ENCODE data around the gene PACRG.

Gene PACRG

DNA sequence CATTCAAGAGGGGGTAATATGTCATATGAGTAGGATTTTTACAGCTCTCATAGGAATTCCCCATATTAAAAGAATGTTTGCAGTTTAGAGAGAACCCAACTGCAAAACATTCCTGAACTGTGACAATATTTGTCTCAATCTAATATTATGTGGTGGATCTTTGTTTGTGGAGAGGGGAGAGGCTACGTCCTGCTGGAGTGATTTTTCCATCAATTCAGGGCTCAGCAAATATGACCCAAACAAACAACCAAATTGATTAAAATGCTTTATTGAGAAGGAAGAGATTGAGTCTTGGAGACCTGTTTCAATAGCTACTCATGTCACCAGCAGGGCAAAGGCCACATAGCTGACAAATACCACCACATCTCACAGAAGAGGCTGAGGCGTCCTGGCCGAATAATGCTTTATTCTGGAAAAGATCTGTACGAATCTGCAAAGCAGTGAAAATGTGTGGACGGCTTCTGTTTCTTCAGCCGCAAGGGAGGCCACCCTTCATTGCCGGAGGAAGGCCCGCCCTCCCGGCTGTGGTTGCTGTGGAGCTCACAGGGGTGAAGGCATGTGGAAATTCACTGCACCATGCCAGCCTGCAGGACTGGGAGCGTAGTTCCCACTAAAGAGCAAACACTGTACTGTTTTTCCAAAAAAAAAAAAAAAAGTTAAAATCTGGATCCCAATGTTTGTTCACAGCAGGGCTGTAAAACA, 597.1 kb downstream of the PACRG start:
- Histone ChIP-seq H3K4me2 (ENCODE audit: low read depth, low read length, poor library complexity, severe bottlenecking) (no peak overlapping the region), H3F3A (ENCODE audit: insufficient read depth) (no peaks in the 10 kb centered on the region), H3K27ac (ENCODE audit: low read depth, low read length) (no peak overlapping the region), H3K4me3 (ENCODE audit: insufficient read depth, low read length, poor library complexity, severe bottlenecking) (no peak overlapping the region), H4K20me1 (ENCODE audit: low read depth, low read length) (no peaks in the 10 kb centered on the region), H3K79me2 (ENCODE audit: insufficient read depth, low read length) (no peaks in the 10 kb centered on the region), H3K36me3 (ENCODE audit: low read length) (no peaks in the 10 kb centered on the region), H3K9me3 (ENCODE audit: insufficient read depth, low read length) (no peaks in the 10 kb centered on the region), H3K9ac (ENCODE audit: low read length) (no peak overlapping the region), H2AFZ (ENCODE audit: low read depth, low read length, severe bottlenecking) (no peak overlapping the region), H3K27me3 (ENCODE audit: low read length) (no peaks in the 10 kb centered on the region), H3K9me2 (replicated peaks; ENCODE audit: insufficient read depth, low read length) (no peaks in the 10 kb centered on the region)
- TF ChIP-seq, protein P1, sequence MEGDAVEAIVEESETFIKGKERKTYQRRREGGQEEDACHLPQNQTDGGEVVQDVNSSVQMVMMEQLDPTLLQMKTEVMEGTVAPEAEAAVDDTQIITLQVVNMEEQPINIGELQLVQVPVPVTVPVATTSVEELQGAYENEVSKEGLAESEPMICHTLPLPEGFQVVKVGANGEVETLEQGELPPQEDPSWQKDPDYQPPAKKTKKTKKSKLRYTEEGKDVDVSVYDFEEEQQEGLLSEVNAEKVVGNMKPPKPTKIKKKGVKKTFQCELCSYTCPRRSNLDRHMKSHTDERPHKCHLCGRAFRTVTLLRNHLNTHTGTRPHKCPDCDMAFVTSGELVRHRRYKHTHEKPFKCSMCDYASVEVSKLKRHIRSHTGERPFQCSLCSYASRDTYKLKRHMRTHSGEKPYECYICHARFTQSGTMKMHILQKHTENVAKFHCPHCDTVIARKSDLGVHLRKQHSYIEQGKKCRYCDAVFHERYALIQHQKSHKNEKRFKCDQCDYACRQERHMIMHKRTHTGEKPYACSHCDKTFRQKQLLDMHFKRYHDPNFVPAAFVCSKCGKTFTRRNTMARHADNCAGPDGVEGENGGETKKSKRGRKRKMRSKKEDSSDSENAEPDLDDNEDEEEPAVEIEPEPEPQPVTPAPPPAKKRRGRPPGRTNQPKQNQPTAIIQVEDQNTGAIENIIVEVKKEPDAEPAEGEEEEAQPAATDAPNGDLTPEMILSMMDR (IDR thresholded peaks at IDR 0.05; ENCODE audit: insufficient read depth, low read length, poor library complexity, severe bottlenecking): no peak
- no peak for TF ChIP-seq EZH2phosphoT487 (conservative IDR thresholded peaks at IDR 0.05; ENCODE audit: low read length)

DNA sequence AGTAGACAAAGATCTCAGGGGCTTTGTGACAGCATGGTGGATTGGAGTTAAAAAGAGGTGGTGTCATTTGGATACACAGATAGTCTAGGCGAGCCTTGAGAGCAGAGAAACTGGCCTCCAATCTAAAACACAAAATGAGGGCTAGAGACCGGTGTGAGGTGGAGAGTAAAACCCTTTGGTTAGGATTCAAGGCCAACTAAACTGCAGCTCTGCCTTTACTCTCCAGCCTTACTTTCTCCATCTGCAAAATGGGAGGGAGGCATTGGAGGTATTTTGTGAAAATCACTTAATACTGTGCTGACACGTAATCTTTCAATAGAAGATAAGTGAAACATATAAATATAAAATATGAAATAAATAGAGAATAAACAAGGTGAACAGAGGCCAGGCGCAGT, 597.6 kb downstream of the PACRG start:
- Histone ChIP-seq H3K9me3 (ENCODE audit: insufficient read depth, low read length) (no peaks in the 10 kb centered on the region), H3K9ac (ENCODE audit: low read length) (no peak overlapping the region), H3K4me3 (ENCODE audit: insufficient read depth, low read length, poor library complexity, severe bottlenecking) (no peak overlapping the region), H3F3A (ENCODE audit: insufficient read depth) (no peaks in the 10 kb centered on the region), H3K9me2 (replicated peaks; ENCODE audit: insufficient read depth, low read length) (no peaks in the 10 kb centered on the region), H3K27me3 (ENCODE audit: low read length) (no peaks in the 10 kb centered on the region), H3K4me2 (ENCODE audit: low read depth, low read length, poor library complexity, severe bottlenecking) (no peak overlapping the region), H4K20me1 (ENCODE audit: low read depth, low read length) (no peaks in the 10 kb centered on the region), H2AFZ (ENCODE audit: low read depth, low read length, severe bottlenecking) (no peak overlapping the region), H3K36me3 (ENCODE audit: low read length) (no peaks in the 10 kb centered on the region), H3K79me2 (ENCODE audit: insufficient read depth, low read length) (no peaks in the 10 kb centered on the region), H3K27ac (ENCODE audit: low read depth, low read length) (no peak overlapping the region)
- TF ChIP-seq EZH2phosphoT487 (conservative IDR thresholded peaks at IDR 0.05; ENCODE audit: low read length): no peak
- TF ChIP-seq, protein P1 (IDR thresholded peaks at IDR 0.05; ENCODE audit: insufficient read depth, low read length, poor library complexity, severe bottlenecking): no peak

DNA sequence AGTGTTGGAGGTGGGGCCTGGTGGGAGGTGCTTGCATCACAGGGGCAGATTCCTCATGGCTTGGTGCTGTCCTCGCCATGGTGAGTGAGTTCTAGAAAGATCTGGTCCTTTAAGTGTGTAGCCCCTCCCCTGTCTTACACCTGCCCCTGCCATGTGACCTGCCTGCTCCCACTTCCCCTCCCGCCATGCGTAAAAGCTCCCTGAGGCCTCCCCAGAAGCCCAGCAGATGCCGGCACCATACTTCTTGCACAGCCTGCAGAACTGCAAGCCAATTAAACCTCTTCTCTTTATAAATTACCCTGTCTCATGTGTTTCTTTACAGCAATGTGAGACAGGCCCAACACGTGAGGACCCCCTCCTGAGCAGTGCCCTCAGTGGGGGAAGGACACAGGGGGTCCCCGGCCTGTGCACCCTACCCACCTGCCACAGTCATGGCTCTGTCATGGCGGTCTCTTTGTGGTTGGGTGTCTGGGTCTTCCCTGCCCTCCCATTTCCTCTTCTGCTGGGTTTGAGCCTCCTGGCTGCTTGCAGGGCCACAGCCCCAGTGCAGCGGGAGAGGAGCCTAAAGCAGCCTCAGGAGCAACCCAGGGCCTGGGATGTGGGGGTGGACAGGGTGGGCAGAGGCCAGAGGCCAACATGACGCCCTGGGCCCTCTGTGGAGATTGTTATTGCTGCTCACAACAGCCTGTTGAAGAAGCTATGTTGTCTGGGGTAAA, 599.5 kb downstream of the PACRG start:
- H3K27me3 ChIP-seq (ENCODE audit: low read length): no peaks in the 10 kb centered on the region
- no peaks in the 10 kb centered on the region for H3K79me2 ChIP-seq (ENCODE audit: insufficient read depth, low read length)
- H3K9ac ChIP-seq (ENCODE audit: low read length): no peak overlapping the region
- H3K36me3 ChIP-seq (ENCODE audit: low read length): no peaks in the 10 kb centered on the region
- no peak overlapping the region for H2AFZ ChIP-seq (ENCODE audit: low read depth, low read length, severe bottlenecking)
- H3K27ac ChIP-seq (ENCODE audit: low read depth, low read length): no peak overlapping the region
- no peak overlapping the region for H3K4me3 ChIP-seq (ENCODE audit: insufficient read depth, low read length, poor library complexity, severe bottlenecking)
- H3K9me2 ChIP-seq (replicated peaks; ENCODE audit: insufficient read depth, low read length): no peaks in the 10 kb centered on the region
- no peaks in the 10 kb centered on the region for H3F3A ChIP-seq (ENCODE audit: insufficient read depth)
- TF ChIP-seq, protein P1 (IDR thresholded peaks at IDR 0.05; ENCODE audit: insufficient read depth, low read length, poor library complexity, severe bottlenecking): no peak
- no peak for TF ChIP-seq EZH2phosphoT487 (conservative IDR thresholded peaks at IDR 0.05; ENCODE audit: low read length)
- H3K4me2 ChIP-seq (ENCODE audit: low read depth, low read length, poor library complexity, severe bottlenecking): no peak overlapping the region
- H4K20me1 ChIP-seq (ENCODE audit: low read depth, low read length): no peaks in the 10 kb centered on the region
- H3K9me3 ChIP-seq (ENCODE audit: insufficient read depth, low read length): no peaks in the 10 kb centered on the region
